Central memory CD4-positive, alpha-beta T cell (primary cell): ENCODE results near the gene ZMIZ2.
"Not testable (repeated sequence)": the region's sequence is repeated elsewhere in the genome, so short reads cannot be mapped to it uniquely, and the experiment has no call there.

Experiments used
- DNase-seq: peaks from one replicate; pipeline ENCODE4 v3.0.0; 2022

ZMIZ2 gene

GRCh38 chr7:44727158-44727936 lies 21.3 kb upstream of the ZMIZ2 start:
- no peak for DNase-seq

DNA sequence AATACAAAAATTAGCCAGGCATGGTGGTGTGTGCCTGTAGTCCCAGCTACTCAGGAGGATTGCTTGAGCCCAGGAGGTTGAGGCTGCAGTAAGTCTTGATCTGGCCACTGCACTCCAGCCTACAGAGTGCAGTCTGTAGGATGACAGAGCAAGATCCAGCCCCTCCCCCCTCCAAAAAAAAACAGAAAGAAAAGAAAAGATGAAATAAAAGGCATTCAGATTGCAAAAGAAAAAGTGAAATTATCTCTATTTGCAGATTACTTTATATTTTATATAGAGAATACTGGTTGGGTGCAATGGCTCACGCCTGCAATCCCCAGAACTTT lies 20.7 kb upstream of the ZMIZ2 start:
- DNase-seq = no peak

DNA sequence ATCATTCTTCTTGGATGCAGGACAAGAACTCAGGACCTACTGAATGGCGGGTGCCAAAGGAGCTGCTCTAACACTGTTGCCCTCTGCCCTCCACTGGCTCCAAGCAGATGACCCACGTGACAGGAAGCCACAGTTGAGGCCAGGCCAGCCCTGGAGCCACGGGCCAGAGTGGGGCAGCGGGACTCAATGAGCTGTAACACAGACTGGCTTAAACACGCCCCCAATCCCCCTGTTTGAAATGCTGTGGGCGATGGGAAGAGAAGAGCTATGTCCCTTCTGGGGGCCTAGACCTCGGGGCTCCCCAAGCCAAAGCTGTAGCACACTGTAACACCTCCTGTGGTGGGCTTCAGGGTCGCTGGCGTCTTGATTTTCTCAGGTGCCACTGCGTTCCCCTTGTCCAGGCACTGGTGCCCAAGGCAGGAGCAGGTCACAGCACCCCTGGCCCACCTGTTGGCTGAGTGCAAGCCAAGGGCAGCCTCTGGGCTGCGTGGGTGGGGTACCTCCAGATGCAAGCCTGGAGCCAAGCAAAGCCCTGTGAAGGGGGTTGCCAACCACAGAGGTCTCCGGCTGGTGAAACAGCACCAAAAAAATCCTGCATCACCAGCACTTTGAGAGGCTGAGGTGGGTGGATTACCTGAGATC lies 18.6 kb upstream of the ZMIZ2 start:
- no peak for DNase-seq

DNA sequence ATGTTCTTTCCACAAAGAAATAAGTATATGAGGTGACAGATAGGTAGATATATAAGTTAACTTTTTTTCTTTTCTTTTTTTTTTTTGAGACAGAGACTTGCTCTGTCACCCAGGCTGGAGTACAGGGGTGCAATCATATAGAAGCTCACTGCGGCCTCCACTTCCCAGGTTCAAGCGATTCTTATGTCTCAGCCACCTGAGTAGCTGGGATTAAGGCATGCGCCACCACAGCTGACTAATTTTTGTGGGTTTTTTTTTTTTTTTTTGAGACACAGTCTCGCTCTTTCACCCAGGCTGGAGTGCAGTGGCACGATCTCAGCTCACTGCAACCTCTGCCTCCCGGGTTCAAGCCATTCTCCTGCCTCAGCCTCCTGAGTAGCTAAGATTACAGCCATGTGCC lies 15.7 kb upstream of the ZMIZ2 start:
- DNase-seq = not testable (repeated sequence)

DNA sequence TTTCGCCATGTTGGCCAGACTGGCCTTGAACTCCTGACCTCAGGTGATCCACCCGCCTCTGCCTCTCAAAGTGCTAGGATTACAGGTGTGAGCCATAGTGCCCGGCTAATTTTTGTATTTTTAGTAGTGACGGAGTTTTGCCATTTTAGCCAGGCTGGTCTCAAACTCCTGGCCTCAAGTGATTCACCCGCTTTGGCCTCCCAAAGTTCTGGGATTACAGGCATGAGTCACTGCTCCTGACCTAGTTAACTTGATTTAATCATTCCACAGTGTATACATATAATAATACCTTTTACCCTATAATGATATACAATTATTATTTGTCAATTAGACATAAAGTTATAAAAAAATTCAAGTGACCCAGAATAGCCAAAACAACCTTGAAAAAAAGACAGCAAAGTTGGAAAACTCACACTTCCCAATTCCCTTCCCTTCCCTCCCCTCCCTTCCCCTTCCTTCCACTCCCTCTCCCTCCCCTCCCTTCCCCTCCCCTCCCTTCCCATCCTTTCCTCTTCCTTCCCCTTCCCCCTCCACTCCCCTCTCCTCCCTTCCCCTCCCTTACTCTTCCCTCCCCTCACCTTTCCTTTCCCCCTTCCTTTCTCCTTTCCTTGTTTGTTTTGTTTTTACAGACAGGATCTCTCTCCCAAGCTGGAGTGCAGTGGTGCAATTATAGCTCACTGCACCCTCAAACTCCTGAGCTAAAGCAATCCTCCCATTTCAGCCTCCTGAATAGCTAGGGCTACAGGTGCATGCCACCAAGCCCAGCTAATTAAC lies 14.8 kb upstream of the ZMIZ2 start:
- no peak for DNase-seq

GRCh38 chr7:44735403-44736165 lies 13.1 kb upstream of the ZMIZ2 start:
- no peak for DNase-seq

DNA sequence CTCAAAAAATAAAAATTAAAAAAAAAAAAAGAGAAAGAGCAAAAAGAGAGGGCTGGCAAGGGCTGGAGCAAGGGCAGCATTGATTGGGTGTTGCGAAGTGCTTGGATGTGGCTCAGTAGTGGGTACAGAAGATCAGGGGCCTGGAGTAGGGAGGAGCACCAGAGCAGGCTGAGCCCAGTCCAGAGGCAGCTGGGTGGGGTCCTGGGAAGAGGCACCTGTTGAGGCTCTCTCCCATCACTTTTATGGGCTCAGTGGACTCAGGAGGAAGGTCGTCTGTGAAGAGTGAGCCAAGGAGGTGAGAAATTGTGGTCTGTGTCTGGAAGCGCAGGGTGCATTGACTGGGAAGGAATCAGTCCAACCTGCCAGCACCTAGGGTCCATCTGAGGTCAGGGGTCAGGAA lies 11.8 kb upstream of the ZMIZ2 start:
- no peak for DNase-seq

DNA sequence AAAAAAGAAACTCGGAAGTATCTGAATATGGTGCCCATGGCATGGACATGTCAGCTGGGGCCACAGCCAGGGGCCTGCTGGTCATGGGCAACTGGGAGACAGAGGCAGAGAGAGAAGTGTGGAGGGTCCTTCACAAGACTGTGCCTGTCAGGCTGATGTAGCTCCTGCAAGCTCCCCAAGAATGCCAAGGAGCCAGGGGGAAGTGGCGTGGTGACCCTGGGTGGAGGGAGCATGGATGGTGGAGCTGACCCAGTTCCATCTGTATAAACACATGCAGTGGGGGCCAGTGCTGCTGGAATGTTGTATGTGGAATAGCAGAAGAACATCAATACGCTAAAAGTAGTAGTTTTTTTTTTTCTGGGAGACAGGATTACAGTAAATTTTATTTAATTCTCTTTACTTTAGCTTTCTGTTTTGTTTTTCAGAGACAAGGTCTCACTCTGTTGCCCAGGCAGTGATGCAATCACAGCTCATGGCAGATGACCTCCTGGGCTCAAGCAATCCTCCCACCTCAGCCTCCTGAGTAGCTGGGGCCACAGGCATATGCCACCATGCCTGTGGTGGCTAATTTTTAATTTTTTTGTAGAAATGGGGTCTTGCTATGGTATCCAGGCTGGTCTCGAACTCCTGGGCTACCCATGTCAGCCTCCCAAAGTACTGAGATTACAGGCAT lies 10.5 kb upstream of the ZMIZ2 start:
- no peak for DNase-seq

GRCh38 chr7:44738876-44739665 lies 9.6 kb upstream of the ZMIZ2 start:
- DNase-seq = no peak

- no peak for DNase-seq
Measured at GRCh38 chr7:44740055-44740454, 8.6 kb upstream of the ZMIZ2 start.

DNA sequence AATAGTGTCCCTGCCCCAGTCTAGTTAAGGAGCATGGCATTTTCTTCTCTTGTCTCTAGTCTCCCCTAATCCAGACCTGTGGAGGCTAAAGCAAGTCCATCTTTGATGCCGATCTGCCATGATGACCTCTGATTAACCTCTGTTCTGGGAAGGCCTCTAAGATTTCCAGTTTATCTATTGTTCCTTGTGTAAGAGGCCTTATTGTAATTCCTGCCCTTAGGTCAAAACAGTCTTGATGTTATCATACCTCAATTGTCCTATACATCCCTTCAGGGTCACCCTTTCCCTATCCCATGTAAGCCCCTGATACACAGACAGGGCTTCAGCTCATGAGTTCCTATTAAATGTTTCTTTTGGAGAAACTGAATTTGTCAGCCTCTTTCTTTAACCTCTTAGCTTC lies 4.9 kb upstream of the ZMIZ2 start:
- DNase-seq = no peak

- no peak for DNase-seq
Measured at GRCh38 chr7:44748948-44749731, 493 bp downstream of the ZMIZ2 start.

DNA sequence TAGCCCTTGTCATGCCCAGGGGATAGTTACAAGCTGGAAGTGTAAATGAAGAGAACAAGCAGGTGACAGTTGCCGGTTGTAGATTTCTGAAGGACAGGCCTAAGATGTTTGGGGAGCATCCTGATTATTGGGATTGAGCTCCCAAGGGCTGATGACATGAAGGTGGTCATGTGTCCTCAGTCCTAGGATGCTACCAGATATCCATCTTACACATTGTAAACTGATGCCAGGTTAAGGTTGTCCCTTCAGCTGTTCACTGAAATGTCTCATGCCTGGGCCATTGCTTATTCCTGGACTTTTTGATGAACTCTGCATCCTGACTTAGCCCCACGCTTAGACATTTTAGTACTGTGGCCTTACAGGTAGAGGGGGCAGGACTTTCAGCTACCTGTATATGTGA lies 1.3 kb downstream of the ZMIZ2 start:
- DNase-seq = no peak

- DNase-seq = no peak
Measured at GRCh38 chr7:44750424-44750823, 1.8 kb downstream of the ZMIZ2 start.

DNA sequence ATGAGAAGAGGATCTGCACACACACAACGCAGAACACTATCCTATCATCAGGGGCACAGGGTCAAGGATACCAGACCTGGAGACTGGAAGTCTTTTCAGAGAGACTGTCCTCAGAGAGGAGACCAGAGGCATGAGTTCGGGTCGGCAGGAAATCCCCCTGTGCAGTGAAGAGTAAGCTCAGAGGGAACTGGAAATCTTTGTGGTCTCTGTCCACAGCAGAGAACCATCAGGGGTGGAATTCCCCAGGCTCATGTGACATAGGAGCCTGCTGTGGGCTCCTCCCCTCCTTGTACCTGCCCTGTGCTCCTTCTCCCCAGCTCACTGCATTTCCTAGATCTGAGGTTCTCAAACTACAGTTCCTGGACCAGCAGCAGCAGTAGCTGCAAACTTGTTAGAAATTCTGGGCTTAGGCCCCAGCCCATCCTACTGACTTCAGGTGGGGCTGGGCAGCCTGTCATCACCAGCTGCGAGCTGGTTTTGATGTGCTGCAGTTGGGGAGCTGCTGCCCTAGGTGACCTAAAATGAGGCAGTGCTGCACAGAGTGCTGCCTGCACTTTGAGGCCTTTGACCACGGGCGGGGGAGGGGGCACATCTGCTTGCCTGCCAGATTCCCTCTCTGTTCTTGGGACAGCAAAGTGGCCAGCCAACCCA lies 2.4 kb downstream of the ZMIZ2 start:
- peak; percentile 68 for DNase-seq

DNA sequence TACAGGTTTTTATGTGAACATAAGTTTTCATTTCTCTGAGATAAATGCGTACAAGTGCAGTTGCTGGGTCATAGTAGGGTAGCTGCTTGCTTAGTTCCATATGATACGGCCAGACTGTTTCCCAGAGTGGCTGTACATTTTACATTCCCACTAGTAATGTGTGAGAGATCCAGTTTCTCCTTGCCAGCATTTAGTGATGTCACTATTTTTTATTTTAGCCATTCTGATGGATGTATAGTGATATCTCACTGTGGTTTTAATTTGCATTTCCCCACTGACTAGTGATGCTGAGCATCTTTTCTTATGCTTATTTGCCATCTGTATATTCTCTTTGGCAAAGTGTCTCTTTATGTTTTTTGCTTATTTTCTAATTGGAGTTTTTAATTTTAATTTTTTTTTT lies 4.2 kb downstream of the ZMIZ2 start:
- DNase-seq = no peak

DNA sequence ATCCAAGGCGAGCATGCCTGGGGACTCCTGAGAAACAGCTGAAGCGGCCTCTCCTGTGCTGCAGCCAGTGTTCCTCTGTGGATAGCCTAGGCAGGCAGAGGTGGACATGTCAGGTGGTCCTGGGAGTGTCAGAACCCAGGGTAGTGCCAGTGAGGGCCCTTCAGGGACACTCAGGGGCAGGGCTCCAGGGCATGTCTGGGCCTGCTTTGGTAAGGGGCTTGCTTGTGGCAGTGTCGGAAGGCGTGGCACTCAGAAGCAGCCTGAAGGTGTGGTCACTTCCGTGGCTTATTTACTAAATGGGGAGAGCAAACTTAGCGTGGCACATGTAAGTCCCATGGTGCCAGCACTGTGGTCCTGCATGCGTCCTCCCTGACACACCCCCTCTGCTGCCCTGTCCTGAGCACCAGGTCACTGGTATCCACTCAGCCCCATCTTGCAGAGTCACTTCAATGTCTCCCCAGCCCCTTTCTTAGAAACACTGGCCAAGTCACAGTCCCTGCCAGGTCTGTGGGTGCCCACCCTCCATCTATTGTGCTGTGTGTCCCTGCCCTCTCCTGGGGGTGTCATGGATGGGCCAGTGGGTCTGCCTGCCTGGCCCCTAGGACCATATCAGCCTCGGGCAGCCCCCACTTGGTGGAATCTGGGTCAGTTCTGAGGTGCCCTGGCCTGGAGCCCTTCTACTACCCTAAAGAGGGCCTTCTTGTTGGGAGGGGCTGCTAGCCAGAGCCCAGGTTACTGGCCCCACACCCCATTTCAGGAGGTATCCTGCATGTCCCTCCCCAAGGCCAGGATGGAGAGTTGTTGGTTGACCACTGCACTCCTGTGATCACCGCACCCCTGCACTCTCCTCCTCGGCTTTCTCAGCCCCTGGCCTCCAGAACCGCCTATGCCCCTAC lies 6.4 kb downstream of the ZMIZ2 start:
- no peak for DNase-seq

- DNase-seq = no peak
Measured at GRCh38 chr7:44755698-44756627, 7.3 kb downstream of the ZMIZ2 start.
